GM23338 (cell line): Measurements from ENCODE around the gene SLK.

ENCODE experiments used
- CREB1 ChIP-seq: fragments of 250-450 bp; sonication (Bioruptor Pico); IDR thresholded peaks from 2 replicates; pipeline ENCODE4 v1.5.0; 2020; ENCODE audit warnings: low read depth, mild to moderate bottlenecking, moderate library complexity
- CTCF ChIP-seq, 2 experiments: fragments of 200-600 bp in 1 of 2; sonication (generic) in 1 of 2; conservative IDR thresholded peaks; 2 replicates each; pipeline versions ENCODE4 v1.5.1 to v1.6.1; 2016 to 2017; ENCODE audit warnings: antibody characterized with exemption in 2 of 2, low read depth in 2 of 2, mild to moderate bottlenecking in 2 of 2, moderate library complexity in 1 of 2
- EZH2 ChIP-seq: fragments of 200-600 bp; sonication (generic); IDR thresholded peaks from one replicate; pipeline ENCODE4 v1.8.0; 2017; ENCODE audit warnings: antibody characterized with exemption, mild to moderate bottlenecking, low read depth; ENCODE audit not compliant: unreplicated experiment
- EZH2phosphoT487 ChIP-seq: fragments of 200-600 bp; sonication (generic); IDR thresholded peaks from one replicate; pipeline ENCODE4 v1.8.1; 2018; ENCODE audit warnings: antibody characterized with exemption; ENCODE audit not compliant: unreplicated experiment
- JUNB ChIP-seq: IDR thresholded peaks from one replicate; pipeline ENCODE4 v1.6.1; 2016; ENCODE audit warnings: antibody characterized with exemption; ENCODE audit not compliant: unreplicated experiment
- POLR2AphosphoS5 ChIP-seq: IDR thresholded peaks from 2 replicates; pipeline ENCODE4 v1.6.1; 2016; ENCODE audit warnings: antibody characterized with exemption, low read depth
- REST ChIP-seq: IDR thresholded peaks from one replicate; pipeline ENCODE4 v1.6.1; 2018; ENCODE audit warnings: antibody characterized with exemption; ENCODE audit not compliant: unreplicated experiment
- ZNF114 ChIP-seq: fragments of 250-450 bp; sonication (Bioruptor Pico); IDR thresholded peaks from 2 replicates; pipeline ENCODE4 v1.5.0; 2020; ENCODE audit warnings: mild to moderate bottlenecking, moderate library complexity
- ZNF331 ChIP-seq: fragments of 250-450 bp; sonication (Bioruptor Pico); IDR thresholded peaks from 2 replicates; pipeline ENCODE4 v1.5.0; 2020; ENCODE audit warnings: low read depth, mild to moderate bottlenecking, moderate library complexity
- TF ChIP-seq, protein P1 (sequence below): IDR thresholded peaks from 2 replicates; pipeline ENCODE4 v1.6.1; 2016; ENCODE audit warnings: antibody characterized with exemption

GRCh38 chr10:104066945-104067344 is 100.0 kb downstream of the SLK start:
- TF ChIP-seq POLR2AphosphoS5: no peak
- no peak for TF ChIP-seq CTCF (conservative IDR thresholded peaks at IDR 0.05; ENCODE audit: low read depth in 2 of 2)
- no peak for TF ChIP-seq REST
- TF ChIP-seq JUNB: no peak
- no peak for TF ChIP-seq EZH2
- TF ChIP-seq ZNF114: no peak
- no peak for TF ChIP-seq CREB1 (CRISPR knock-in tag)
- no peak for TF ChIP-seq EZH2phosphoT487
- TF ChIP-seq, protein P1, sequence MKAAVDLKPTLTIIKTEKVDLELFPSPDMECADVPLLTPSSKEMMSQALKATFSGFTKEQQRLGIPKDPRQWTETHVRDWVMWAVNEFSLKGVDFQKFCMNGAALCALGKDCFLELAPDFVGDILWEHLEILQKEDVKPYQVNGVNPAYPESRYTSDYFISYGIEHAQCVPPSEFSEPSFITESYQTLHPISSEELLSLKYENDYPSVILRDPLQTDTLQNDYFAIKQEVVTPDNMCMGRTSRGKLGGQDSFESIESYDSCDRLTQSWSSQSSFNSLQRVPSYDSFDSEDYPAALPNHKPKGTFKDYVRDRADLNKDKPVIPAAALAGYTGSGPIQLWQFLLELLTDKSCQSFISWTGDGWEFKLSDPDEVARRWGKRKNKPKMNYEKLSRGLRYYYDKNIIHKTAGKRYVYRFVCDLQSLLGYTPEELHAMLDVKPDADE: no peak
- no peak for TF ChIP-seq ZNF331
